ENCODE measurements around the gene IGLON5.

Gene IGLON5

GRCh38 chr19:51326216-51327065, 15.0 kb downstream of the IGLON5 start:
- peaks cover 19% of the 10 kb centered on the region for H3K36me3 Mint-ChIP-seq
- no peak for ATAC-seq
- H3K27me3 Mint-ChIP-seq, result peaks cover 85% of the 10 kb centered on the region
- H3K9me3 Mint-ChIP-seq, result peaks cover 4% of the 10 kb centered on the region
- H3K4me3 Mint-ChIP-seq, result no peak overlapping the region
- no peak overlapping the region for H3K27ac Mint-ChIP-seq
- H3K4me1 Mint-ChIP-seq, result peaks cover 5% of the 10 kb centered on the region

GRCh38 chr19:51327066-51328001, 15.9 kb downstream of the IGLON5 start:
- ATAC-seq, result peak; percentile 47
- H3K27ac Mint-ChIP-seq, result no peak overlapping the region
- H3K4me3 Mint-ChIP-seq, result peak overlapping the region; percentile 54
- H3K36me3 Mint-ChIP-seq, result peaks cover 28% of the 10 kb centered on the region
- H3K27me3 Mint-ChIP-seq, result peaks cover 78% of the 10 kb centered on the region
- peaks cover 3% of the 10 kb centered on the region for H3K9me3 Mint-ChIP-seq
- peaks cover 5% of the 10 kb centered on the region for H3K4me1 Mint-ChIP-seq

DNA sequence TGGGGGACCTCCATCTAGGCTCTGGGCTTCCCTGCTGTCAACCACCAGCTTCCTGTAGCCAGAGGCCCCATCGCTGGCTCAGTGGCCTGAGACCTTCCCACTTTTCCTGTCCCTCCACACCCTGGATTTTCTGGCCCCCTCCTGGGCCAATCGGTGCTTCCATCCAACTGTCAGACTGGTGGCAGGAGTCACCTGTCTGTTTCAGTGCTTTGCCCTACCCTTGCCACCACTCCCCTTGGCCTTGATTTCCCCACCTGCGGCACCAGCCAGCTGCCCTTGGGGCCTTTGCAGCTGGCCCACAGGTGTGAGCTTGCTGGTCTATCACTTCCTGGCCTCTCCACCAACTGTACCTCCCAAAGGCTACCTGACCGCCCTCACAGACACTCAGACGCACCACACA, 18.0 kb downstream of the IGLON5 start:
- Mint-ChIP-seq H3K36me3 (peaks cover 37% of the 10 kb centered on the region), H3K27me3 (peaks cover 57% of the 10 kb centered on the region), H3K4me3 (no peak overlapping the region), H3K27ac (no peak overlapping the region), H3K9me3 (peaks cover 3% of the 10 kb centered on the region), H3K4me1 (peaks cover 5% of the 10 kb centered on the region)
- no peak for ATAC-seq

DNA sequence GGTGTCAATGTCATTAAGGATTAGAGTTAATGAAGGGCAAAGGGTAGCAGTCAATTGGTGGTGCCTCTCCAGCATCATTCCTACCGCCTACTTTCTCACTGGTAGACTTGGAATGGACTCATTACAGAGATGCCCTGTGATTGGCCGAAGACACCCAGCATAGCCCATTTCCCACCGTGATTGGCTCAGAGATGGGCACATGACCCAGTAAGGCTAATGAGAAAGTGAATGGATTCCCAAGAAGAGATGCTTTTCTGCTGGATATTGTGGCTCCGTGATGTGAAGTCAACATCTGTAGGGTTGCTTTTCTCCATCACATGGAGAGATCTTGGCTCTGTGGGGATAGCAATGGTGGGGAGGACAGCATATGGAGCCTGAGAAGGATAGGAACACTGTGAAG, 18.9 kb downstream of the IGLON5 start:
- H3K4me1 Mint-ChIP-seq, result peaks cover 5% of the 10 kb centered on the region
- no peak overlapping the region for H3K27ac Mint-ChIP-seq
- peaks cover 42% of the 10 kb centered on the region for H3K36me3 Mint-ChIP-seq
- ATAC-seq, result no peak
- peaks cover 3% of the 10 kb centered on the region for H3K9me3 Mint-ChIP-seq
- peaks cover 48% of the 10 kb centered on the region for H3K27me3 Mint-ChIP-seq
- H3K4me3 Mint-ChIP-seq, result no peak overlapping the region

DNA sequence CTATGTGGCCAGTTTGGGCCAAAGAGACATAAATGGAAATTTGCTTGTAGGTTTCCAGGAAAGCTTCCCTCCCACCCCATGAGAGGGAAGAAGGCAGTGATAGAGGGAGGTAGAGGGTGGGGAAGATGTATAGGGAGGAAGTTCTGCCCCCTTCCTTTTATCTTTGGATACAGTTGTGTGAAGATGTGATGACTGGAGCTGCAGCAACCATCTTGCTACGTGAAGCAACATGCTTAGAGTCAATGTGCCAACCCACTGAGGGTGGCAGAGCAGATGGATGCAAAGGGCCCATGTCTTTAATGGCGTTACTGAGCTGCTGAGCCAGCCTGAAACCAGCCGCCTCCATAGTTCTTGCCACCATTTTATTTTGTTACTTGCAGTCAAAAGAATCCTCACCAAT, 19.7 kb downstream of the IGLON5 start:
- H3K36me3 Mint-ChIP-seq, result peaks cover 42% of the 10 kb centered on the region
- peaks cover 3% of the 10 kb centered on the region for H3K9me3 Mint-ChIP-seq
- no peak for ATAC-seq
- peaks cover 39% of the 10 kb centered on the region for H3K27me3 Mint-ChIP-seq
- no peak overlapping the region for H3K4me3 Mint-ChIP-seq
- peaks cover 5% of the 10 kb centered on the region for H3K4me1 Mint-ChIP-seq
- no peak overlapping the region for H3K27ac Mint-ChIP-seq

GRCh38 chr19:51331716-51332115, 20.3 kb downstream of the IGLON5 start:
- ATAC-seq, result no peak
- H3K27me3 Mint-ChIP-seq, result peaks cover 34% of the 10 kb centered on the region
- H3K9me3 Mint-ChIP-seq, result peaks cover 3% of the 10 kb centered on the region

DNA sequence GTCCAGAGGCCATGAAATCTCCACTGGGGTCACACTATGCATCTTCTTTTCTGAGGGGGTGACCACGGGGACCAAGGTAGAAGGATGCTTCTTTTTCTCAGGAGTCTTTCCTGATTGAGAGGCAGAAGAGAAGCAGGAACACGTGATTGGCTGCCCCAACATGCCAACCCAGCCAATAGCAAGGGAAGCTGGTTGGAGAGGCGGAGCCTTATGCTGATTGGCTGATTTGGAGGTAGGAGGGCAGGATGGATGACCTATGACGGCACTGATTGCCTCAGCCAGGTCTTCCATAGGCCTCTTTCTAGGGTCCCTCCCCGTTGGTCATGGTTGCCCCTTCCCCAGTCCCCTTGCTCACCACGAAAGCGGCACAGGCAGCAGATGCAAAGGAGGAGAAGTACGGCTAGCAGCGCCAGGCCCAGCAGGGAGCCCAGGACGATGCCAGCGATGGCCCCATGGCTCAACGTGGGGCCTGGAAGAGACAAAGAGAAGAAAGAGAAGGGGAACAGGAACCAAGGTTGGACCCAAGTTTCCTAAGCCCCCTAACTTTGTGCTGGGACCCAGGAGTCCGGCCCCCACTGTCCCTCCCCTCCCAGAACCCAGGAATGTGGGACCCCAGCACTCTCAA, 22.5 kb downstream of the IGLON5 start:
- Mint-ChIP-seq H3K27ac (no peak overlapping the region), H3K9me3 (peaks cover 3% of the 10 kb centered on the region), H3K36me3 (peaks cover 47% of the 10 kb centered on the region), H3K27me3 (peaks cover 12% of the 10 kb centered on the region), H3K4me3 (no peak overlapping the region), H3K4me1 (peaks cover 4% of the 10 kb centered on the region)
- ATAC-seq, result no peak

More at GRCh38 chr19:51331716-51332115, 20.3 kb downstream of the IGLON5 start:
- Mint-ChIP-seq H3K36me3 (peaks cover 47% of the 10 kb centered on the region), H3K4me1 (peaks cover 5% of the 10 kb centered on the region), H3K27ac (no peak overlapping the region), H3K4me3 (no peak overlapping the region)

GRCh38 chr19:51337141-51337860, 25.9 kb downstream of the IGLON5 start:
- Mint-ChIP-seq H3K27ac (no peak overlapping the region), H3K36me3 (peaks cover 19% of the 10 kb centered on the region), H3K4me1 (peaks cover 28% of the 10 kb centered on the region), H3K9me3 (no peaks in the 10 kb centered on the region), H3K27me3 (no peaks in the 10 kb centered on the region), H3K4me3 (no peak overlapping the region)
- no peak for ATAC-seq

DNA sequence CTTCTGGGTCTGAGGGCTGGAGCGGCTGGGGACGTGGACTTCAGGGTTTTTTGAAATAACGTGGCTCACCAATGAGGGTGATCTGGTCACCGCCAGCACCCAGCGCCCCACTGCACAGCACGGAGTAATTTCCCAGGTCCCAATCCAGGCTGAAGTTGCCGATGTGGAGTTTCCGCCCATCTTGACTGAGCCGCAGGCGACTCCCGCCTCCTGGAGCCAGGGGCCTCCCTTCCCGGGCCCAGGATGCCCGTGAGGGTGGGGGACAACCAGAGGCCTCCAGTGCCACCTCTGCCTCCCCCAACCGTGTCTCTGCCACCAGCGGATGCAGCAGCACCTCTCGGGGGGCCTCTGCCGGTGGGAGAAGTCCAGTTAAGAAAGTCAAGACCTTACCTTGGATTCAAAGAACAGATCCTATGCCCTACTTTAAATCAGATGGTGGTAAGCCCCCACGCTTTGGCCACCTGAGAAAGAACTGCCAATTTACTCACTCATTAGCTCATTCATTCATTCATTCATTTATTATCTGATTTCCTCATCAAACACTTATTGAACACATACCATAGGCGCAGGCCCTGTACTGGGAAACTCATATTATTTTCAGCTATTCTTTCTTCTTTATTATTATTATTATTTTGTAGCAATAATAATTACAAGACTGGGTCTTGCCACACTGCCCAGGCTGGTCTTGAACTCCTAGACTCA, 26.6 kb downstream of the IGLON5 start:
- no peaks in the 10 kb centered on the region for H3K9me3 Mint-ChIP-seq
- H3K36me3 Mint-ChIP-seq, result peaks cover 19% of the 10 kb centered on the region
- H3K4me1 Mint-ChIP-seq, result peaks cover 35% of the 10 kb centered on the region
- no peak for ATAC-seq
- no peaks in the 10 kb centered on the region for H3K27me3 Mint-ChIP-seq
- peak overlapping the region; percentile 93 for H3K4me3 Mint-ChIP-seq
- H3K27ac Mint-ChIP-seq, result peak overlapping the region; percentile 50

DNA sequence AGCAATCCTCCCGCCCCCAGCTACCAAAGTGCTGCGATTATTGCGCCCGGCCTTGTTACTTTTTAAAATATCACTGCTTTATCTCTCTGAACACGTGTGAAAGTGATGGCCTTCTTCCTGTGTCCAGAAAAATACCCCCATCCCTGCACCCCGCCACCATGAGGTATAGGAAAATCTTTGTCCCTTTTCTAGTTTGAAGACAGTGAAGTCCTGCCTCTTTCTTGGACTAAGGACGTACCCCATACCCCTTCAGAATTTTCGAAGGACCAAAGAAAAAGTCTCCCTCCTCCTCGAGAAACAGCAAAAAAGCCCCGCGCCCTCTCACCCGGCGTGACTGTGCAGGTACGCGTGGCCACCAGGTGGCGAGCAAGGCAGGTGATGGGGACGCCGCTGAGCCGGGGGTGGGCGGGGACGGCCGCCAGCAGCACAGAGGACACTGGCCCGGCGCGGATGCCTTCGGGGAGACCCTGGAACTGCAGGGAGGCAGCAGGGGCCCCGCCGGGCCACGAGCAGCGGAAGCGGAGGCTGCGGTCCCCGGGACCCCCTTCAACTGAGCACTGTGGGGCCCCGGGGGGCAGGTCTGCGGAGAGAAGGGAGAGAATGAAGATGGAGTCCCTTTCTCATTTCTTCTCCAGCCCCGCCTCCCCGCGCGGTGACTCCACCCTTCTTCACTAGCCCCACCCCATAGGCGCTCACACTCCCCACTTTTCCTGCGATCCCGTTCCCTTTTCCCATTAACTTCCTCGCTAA, 27.3 kb downstream of the IGLON5 start:
- peaks cover 42% of the 10 kb centered on the region for H3K4me1 Mint-ChIP-seq
- peaks cover 16% of the 10 kb centered on the region for H3K36me3 Mint-ChIP-seq
- H3K9me3 Mint-ChIP-seq, result no peaks in the 10 kb centered on the region
- peak overlapping the region; percentile 50 for H3K27ac Mint-ChIP-seq
- H3K4me3 Mint-ChIP-seq, result peak overlapping the region; percentile 93
- peak; percentile 81 for ATAC-seq
- H3K27me3 Mint-ChIP-seq, result no peaks in the 10 kb centered on the region

GRCh38 chr19:51339313-51339686, 27.9 kb downstream of the IGLON5 start:
- Mint-ChIP-seq H3K9me3 (no peaks in the 10 kb centered on the region), H3K4me1 (peaks cover 47% of the 10 kb centered on the region), H3K27ac (peak overlapping the region; percentile 50), H3K27me3 (no peaks in the 10 kb centered on the region), H3K36me3 (peaks cover 11% of the 10 kb centered on the region), H3K4me3 (peak overlapping the region; percentile 93)
- peak; percentile 3 for ATAC-seq

DNA sequence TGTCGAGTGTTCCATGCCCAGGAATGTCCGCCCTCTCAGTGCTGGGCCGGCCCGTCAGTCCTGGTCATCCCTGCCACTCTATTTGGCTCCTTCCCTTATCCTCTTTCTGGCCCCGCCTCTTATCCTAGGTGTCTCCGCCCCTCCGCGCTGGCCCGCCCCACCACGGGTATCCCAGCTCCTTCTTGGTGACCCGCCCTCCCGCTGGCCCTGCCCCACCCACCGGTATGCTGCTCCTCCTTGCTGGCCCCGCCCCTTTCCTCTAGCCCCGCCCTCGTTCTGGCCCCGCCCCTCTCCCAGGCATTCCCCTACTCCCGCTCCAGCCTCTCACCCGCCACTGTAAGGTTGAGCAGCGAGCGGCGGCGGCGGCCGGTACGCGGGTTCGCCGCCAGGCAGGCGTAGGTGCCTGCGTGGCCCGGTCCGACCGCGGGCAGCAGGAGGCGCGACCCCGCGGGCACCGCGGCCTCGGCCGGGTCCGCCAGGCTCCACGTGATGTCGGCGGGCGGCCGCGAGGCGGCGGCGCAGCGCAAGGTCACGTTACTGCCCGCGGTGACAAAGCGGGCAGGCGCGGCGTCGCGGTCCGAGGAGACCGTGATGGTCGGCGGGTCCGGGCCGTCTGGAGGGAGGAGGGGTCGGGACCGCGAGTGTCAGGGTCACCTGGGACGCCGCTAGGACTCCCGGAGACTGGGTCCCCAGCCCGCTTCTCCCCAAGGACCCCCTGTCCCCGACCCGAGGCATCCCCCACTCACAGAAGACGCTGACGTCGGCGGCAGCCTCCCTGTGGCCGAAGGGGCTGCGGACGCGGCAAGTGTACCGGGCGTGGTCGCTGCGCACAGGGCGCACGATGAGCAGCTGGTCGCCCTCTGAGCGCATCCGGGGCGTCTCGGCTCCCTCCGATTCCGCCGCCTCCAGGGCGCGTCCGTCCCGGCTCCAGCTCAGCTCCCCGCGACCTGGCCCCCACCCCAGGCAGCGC, 28.5 kb downstream of the IGLON5 start:
- H3K4me1 Mint-ChIP-seq, result peaks cover 52% of the 10 kb centered on the region

DNA sequence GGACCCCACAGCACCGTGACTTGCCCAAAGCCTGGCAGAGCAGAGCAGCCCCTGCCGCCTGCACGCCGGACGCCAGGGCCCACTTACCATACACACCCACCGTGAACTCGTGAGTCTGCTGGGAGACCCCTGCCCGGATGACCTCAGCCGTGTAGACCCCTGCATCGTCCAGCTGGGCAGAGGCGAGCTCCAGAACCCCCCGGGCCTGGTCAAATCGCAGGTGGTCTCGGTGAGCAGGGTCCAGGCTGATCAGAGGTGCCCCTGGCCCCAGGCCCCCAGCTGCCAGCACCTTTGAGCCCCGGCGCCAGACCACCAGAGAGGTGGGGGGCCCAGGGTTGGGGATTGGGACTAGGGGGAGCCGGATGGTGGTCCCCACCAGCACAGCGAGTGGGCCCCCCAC, 29.6 kb downstream of the IGLON5 start:
- Mint-ChIP-seq H3K4me1 (peaks cover 58% of the 10 kb centered on the region), H3K36me3 (peaks cover 5% of the 10 kb centered on the region), H3K27me3 (no peaks in the 10 kb centered on the region), H3K4me3 (peak overlapping the region; percentile 70), H3K9me3 (no peaks in the 10 kb centered on the region), H3K27ac (peak overlapping the region; percentile 50)
- ATAC-seq, result no peak

More for the DNA sequence above, 28.5 kb downstream of the IGLON5 start:
- peak; percentile 90 for ATAC-seq
- peak overlapping the region; percentile 50 for H3K27ac Mint-ChIP-seq
- H3K9me3 Mint-ChIP-seq, result no peaks in the 10 kb centered on the region
- peaks cover 6% of the 10 kb centered on the region for H3K36me3 Mint-ChIP-seq
- H3K4me3 Mint-ChIP-seq, result peak overlapping the region; percentile 93
- H3K27me3 Mint-ChIP-seq, result no peaks in the 10 kb centered on the region

Measured in stimulated activated memory B cell treated with anti-CD40 and anti-IgM and Interleukin-4, amounts not matched to agents 10 μg/mL and 1 μg/mL and 100 μg/mL, for 72 hours (primary cell).